GM19099 (cell line): ENCODE measurements around the gene DAB2IP.

Experiments used
- POLR2A ChIP-seq: IDR thresholded peaks from 3 replicates; pipeline ENCODE4 v1.6.1; 2011; ENCODE audit warnings: low read depth; ENCODE audit not compliant: insufficient read length; ENCODE audit errors: extremely low read depth

The DAB2IP gene

GRCh38 chr9:121822093-121823085 is 171.0 kb downstream of the DAB2IP start:
- no peak for TF ChIP-seq POLR2A

GRCh38 chr9:121823451-121824169 is 172.2 kb downstream of the DAB2IP start:
- TF ChIP-seq POLR2A = no peak

- TF ChIP-seq POLR2A = no peak
Measured at GRCh38 chr9:121824651-121825030, 173.2 kb downstream of the DAB2IP start.

GRCh38 chr9:121825031-121825691 is 173.7 kb downstream of the DAB2IP start:
- no peak for TF ChIP-seq POLR2A

- TF ChIP-seq POLR2A = no peak
Measured at GRCh38 chr9:121826711-121827110, 175.3 kb downstream of the DAB2IP start.

GRCh38 chr9:121827251-121827967 is 176.0 kb downstream of the DAB2IP start:
- no peak for TF ChIP-seq POLR2A

- no peak for TF ChIP-seq POLR2A
Measured at GRCh38 chr9:121830441-121831140, 179.2 kb downstream of the DAB2IP start.

GRCh38 chr9:121831869-121832268 is 180.4 kb downstream of the DAB2IP start:
- no peak for TF ChIP-seq POLR2A

- TF ChIP-seq POLR2A = no peak
Measured at GRCh38 chr9:121833061-121833460, 181.6 kb downstream of the DAB2IP start.
